ENCODE data around the gene SERGEF.

DNA sequence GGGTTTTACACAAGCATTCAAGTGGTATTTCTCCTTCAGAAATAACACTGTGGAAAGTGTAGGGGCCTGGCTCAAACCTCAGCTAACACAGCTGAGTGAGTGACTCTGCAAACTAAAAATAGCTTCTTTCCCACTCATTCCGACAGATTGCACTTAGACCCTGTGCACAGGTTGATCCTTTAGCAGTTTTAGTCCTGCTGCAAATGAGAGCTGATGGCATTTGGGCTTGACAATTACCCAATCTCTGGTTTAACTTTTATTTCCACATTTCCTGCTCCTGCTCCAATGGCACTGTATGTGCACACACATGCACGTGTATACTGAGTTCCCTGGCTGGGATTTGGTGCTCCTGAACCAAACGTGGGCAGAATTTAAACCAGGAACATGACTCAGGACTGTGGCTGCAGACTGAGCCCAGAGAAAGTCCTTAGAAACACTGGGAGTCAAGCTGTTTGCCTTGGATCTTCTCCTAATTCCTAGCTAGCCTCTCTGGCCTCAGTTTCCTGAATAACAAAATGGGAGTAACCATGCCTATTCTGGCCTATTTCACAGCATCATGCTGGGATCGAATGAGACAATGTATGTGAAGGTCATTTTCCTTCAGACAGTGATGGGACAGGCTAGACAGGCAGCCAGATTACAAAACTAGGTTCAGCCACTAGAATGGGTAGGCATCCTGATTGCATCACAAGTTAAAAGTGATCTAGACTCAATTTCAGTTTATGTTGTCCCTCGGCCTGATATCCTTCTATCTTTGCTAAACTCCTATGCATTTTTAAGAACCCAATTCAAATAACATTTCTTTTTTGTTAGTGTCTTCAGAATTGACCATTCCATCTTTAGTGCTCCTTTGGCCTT lies 58.2 kb downstream of the SERGEF start:
- TF ChIP-seq GATA2 (IDR thresholded peaks at IDR 0.05; ENCODE audit: low read depth, low read length) (no peak), GATA3 (IDR thresholded peaks at IDR 0.05; ENCODE audit: low read depth, low read length) (no peak)

Data from SH-SY5Y (cell line).